HEK293 (cell line): ENCODE data around the gene MYOG.

Source experiments
- CTCF ChIA-PET: fragments of 350-600 bp; formaldehyde crosslinking; extraction: SDS; loops from one replicate; lab custom pipeline; 2021; ENCODE audit warnings: antibody characterized with exemption; lab: Yijun Ruan, JAX
- POLR2A ChIA-PET: fragments of 300-600 bp; formaldehyde crosslinking; extraction: SDS; loops from one replicate; lab custom pipeline; 2020; ENCODE audit warnings: antibody characterized with exemption, inconsistent platforms; lab: Yijun Ruan, JAX
- H3K27ac ChIP-seq: fragments of 200-500 bp; sonication (Bioruptor generic); 2 replicates; pipeline ENCODE4 v1.5.1; 2014; ENCODE audit warnings: low read depth, low read length, control low read depth, inconsistent platforms; ENCODE audit errors: extremely low read depth
- H3K36me3 ChIP-seq, 2 experiments: fragments of 200-500 bp in 1 of 2; sonication (Bioruptor generic) in 1 of 2; 1 replicate in 1 of 2; 2 replicates in 1 of 2; pipeline ENCODE4 v1.5.1; 2014 to 2017; ENCODE audit warnings: inconsistent platforms in 2 of 2, low read length in 2 of 2; ENCODE audit not compliant: control insufficient read depth in 2 of 2, insufficient read depth in 1 of 2
- H3K4me1 ChIP-seq: fragments of 200-500 bp; sonication (Bioruptor generic); 2 replicates; pipeline ENCODE4 v1.5.1; 2014; ENCODE audit warnings: mild to moderate bottlenecking, low read length, inconsistent platforms; ENCODE audit not compliant: control insufficient read depth, insufficient read depth
- H3K4me3 ChIP-seq: 2 replicates; pipeline ENCODE4 v1.5.1; 2011; ENCODE audit warnings: low read depth, mild to moderate bottlenecking, control low read depth, low read length, moderate library complexity
- H3K9me3 ChIP-seq: fragments of 200-500 bp; sonication (Bioruptor generic); 2 replicates; pipeline ENCODE4 v1.5.1; 2014; ENCODE audit warnings: low read depth, low read length, inconsistent platforms; ENCODE audit not compliant: control insufficient read depth, insufficient read depth
- ATF2 ChIP-seq: fragments of 450-650 bp; formaldehyde crosslinking; IDR thresholded peaks from 2 replicates; pipeline ENCODE4 v1.5.1; 2016; ENCODE audit warnings: missing biosample characterization, missing genetic modification characterization, low read depth
- KLF1 ChIP-seq: fragments of 450-650 bp; formaldehyde crosslinking; IDR thresholded peaks from 2 replicates; pipeline ENCODE4 v1.5.1; 2016; ENCODE audit warnings: missing biosample characterization, missing genetic modification characterization
- KLF17 ChIP-seq: fragments of 450-650 bp; formaldehyde crosslinking; IDR thresholded peaks from 2 replicates; pipeline ENCODE4 v1.5.1; 2016; ENCODE audit warnings: missing biosample characterization, missing genetic modification characterization
- PRDM2 ChIP-seq: fragments of 450-650 bp; formaldehyde crosslinking; IDR thresholded peaks from 2 replicates; pipeline ENCODE4 v1.5.1; 2016; ENCODE audit warnings: missing biosample characterization, missing genetic modification characterization, borderline replicate concordance
- TSHZ1 ChIP-seq: fragments of 450-650 bp; formaldehyde crosslinking; IDR thresholded peaks from 2 replicates; pipeline ENCODE4 v1.5.1; 2016; ENCODE audit warnings: missing biosample characterization, missing genetic modification characterization, borderline replicate concordance
- WT1 ChIP-seq: fragments of 450-650 bp; formaldehyde crosslinking; IDR thresholded peaks from 2 replicates; pipeline ENCODE4 v1.5.1; 2016; ENCODE audit warnings: missing biosample characterization, missing genetic modification characterization
- ZBTB48 ChIP-seq: fragments of 450-650 bp; formaldehyde crosslinking; IDR thresholded peaks from 2 replicates; pipeline ENCODE4 v1.5.1; 2016; ENCODE audit warnings: missing biosample characterization, missing genetic modification characterization
- ZBTB49 ChIP-seq: fragments of 450-650 bp; formaldehyde crosslinking; IDR thresholded peaks from 2 replicates; pipeline ENCODE4 v1.5.1; 2016; ENCODE audit warnings: missing biosample characterization, missing genetic modification characterization, low read depth
- ZNF114 ChIP-seq: fragments of 450-650 bp; formaldehyde crosslinking; IDR thresholded peaks from 2 replicates; pipeline ENCODE4 v1.5.0; 2017; ENCODE audit warnings: missing biosample characterization, missing genetic modification characterization
- ZNF248 ChIP-seq: fragments of 450-650 bp; formaldehyde crosslinking; IDR thresholded peaks from 2 replicates; pipeline ENCODE4 v1.5.1; 2017; ENCODE audit warnings: missing biosample characterization, missing genetic modification characterization
- ZNF266 ChIP-seq: fragments of 450-650 bp; formaldehyde crosslinking; IDR thresholded peaks from 2 replicates; pipeline ENCODE4 v1.5.1; 2016; ENCODE audit warnings: missing biosample characterization, missing genetic modification characterization, low read depth
- ZNF394 ChIP-seq: fragments of 450-650 bp; formaldehyde crosslinking; IDR thresholded peaks from 2 replicates; pipeline ENCODE4 v1.5.1; 2016; ENCODE audit warnings: missing biosample characterization, missing genetic modification characterization, mild to moderate bottlenecking, moderate library complexity, borderline replicate concordance
- ZNF580 ChIP-seq: fragments of 450-650 bp; formaldehyde crosslinking; IDR thresholded peaks from 2 replicates; pipeline ENCODE4 v1.5.1; 2016; ENCODE audit warnings: missing biosample characterization, missing genetic modification characterization
- ZNF623 ChIP-seq: fragments of 450-650 bp; formaldehyde crosslinking; IDR thresholded peaks from 2 replicates; pipeline ENCODE4 v1.5.1; 2016; ENCODE audit warnings: missing biosample characterization, missing genetic modification characterization
- ZNF626 ChIP-seq: fragments of 450-650 bp; sonication (Bioruptor Pico); formaldehyde crosslinking; IDR thresholded peaks from 2 replicates; pipeline ENCODE4 v1.5.1; 2018; ENCODE audit warnings: missing biosample characterization, missing genetic modification characterization, inconsistent platforms
- ZNF791 ChIP-seq: fragments of 450-650 bp; formaldehyde crosslinking; IDR thresholded peaks from 2 replicates; pipeline ENCODE4 v1.5.1; 2016; ENCODE audit warnings: missing biosample characterization, missing genetic modification characterization

MYOG gene

GRCh38 chr1:203063287-203063686 is 22.5 kb downstream of the MYOG start:
- no peak overlapping the region for H3K27ac ChIP-seq
- TF ChIP-seq ZNF580 (no peak), ZBTB48 (tag by site-specific recombination) (no peak), ZNF394 (tag by site-specific recombination) (no peak), ZNF114 (tag by site-specific recombination) (no peak), ZBTB49 (no peak), ZNF248 (tag by site-specific recombination) (no peak), PRDM2 (no peak), TSHZ1 (no peak), ZNF791 (tag by site-specific recombination) (no peak), KLF17 (no peak), KLF1 (tag by site-specific recombination) (no peak)
- TF ChIP-seq, all 188 proteins: peak for 0

GRCh38 chr1:203060115-203060514 is 25.7 kb downstream of the MYOG start:
- H3K4me3 ChIP-seq: no peak overlapping the region
- no peaks in the 10 kb centered on the region for H3K9me3 ChIP-seq
- TF ChIP-seq WT1 (tag by site-specific recombination) (no peak), ZNF623 (tag by site-specific recombination) (no peak), ZNF266 (no peak), ATF2 (no peak), ZNF626 (tag by site-specific recombination) (no peak)
- H3K36me3 ChIP-seq: no peaks in the 10 kb centered on the region
- POLR2A ChIA-PET: no interaction called here
- no peaks in the 10 kb centered on the region for H3K4me1 ChIP-seq
- CTCF ChIA-PET: interaction anchor here (12.9 kb wide), 1 partner anchor 19 kb away, joined by 169 read pairs; no protein-coding TSS in a partner anchor
- no peak overlapping the region for H3K27ac ChIP-seq

More at GRCh38 chr1:203063287-203063686, 22.5 kb downstream of the MYOG start:
- POLR2A ChIA-PET: interaction anchor here (0.8 kb wide), 1 partner anchor 23 kb away, joined by 3 read pairs; no protein-coding TSS in a partner anchor
- no peaks in the 10 kb centered on the region for H3K4me1 ChIP-seq
- CTCF ChIA-PET: interaction anchor here (0.6 to 4.9 kb wide), 9 partner anchors 9 to 186 kb away, joined by 3 to 20 read pairs (median 4); partner anchors contain the start of gene MYOG
- no peaks in the 10 kb centered on the region for H3K36me3 ChIP-seq
- no peaks in the 10 kb centered on the region for H3K9me3 ChIP-seq
- H3K4me3 ChIP-seq: no peak overlapping the region
